ENCODE measurements around the gene TNFAIP8L2. TPM values are rescaled to one million over a fixed set of nuclear protein-coding genes. Genes with fewer than 3 reads are reported as not detected.

Gene TNFAIP8L2
- polyA plus RNA-seq, 1 experiment: not detected

Other genes starting within 250 kb of the TNFAIP8L2 start
- 26.2 and 30.7 TPM in 2 replicates for gene SETDB1, start 230.3 kb upstream of the TNFAIP8L2 start, polyA plus RNA-seq (2011; rRNA removed)
- 202 and 239 TPM in 2 replicates for gene CERS2, start 181.8 kb upstream of the TNFAIP8L2 start, polyA plus RNA-seq (2011; rRNA removed)
- 0.07 and 0.21 TPM in 2 replicates for gene ANXA9, start 174.4 kb upstream of the TNFAIP8L2 start, polyA plus RNA-seq (2011; rRNA removed)
- gene MINDY1, start 149.7 kb upstream of the TNFAIP8L2 start, polyA plus RNA-seq (2011; rRNA removed): 9.7 and 13.0 TPM in 2 replicates
- 16.2 and 17.0 TPM in 2 replicates for gene PRUNE1, start 148.2 kb upstream of the TNFAIP8L2 start, polyA plus RNA-seq (2011; rRNA removed)
- gene BNIPL, start 120.1 kb upstream of the TNFAIP8L2 start, polyA plus RNA-seq (2011; rRNA removed): 0.18 and 0.31 TPM in 2 replicates
- 1.6 and 2.0 TPM in 2 replicates for gene C1orf56, start 108.9 kb upstream of the TNFAIP8L2 start, polyA plus RNA-seq (2011; rRNA removed)
- 59.3 and 60.4 TPM in 2 replicates for gene CDC42SE1, start 97.0 kb upstream of the TNFAIP8L2 start, polyA plus RNA-seq (2011; rRNA removed)
- 4.1 and 6.5 TPM in 2 replicates for gene MLLT11, start 96.3 kb upstream of the TNFAIP8L2 start, polyA plus RNA-seq (2011; rRNA removed)
- gene GABPB2, start 85.9 kb upstream of the TNFAIP8L2 start, polyA plus RNA-seq (2011; rRNA removed): 16.2 and 16.7 TPM in 2 replicates
- 1.5 and 1.8 TPM in 2 replicates for gene SEMA6C, start 10.0 kb upstream of the TNFAIP8L2 start, polyA plus RNA-seq (2011; rRNA removed)
- 8.5 and 10.2 TPM in 2 replicates for gene LYSMD1, start 9.3 kb downstream of the TNFAIP8L2 start, polyA plus RNA-seq (2011; rRNA removed)
- 27.4 and 29.7 TPM in 2 replicates for gene SCNM1, start 9.5 kb downstream of the TNFAIP8L2 start, polyA plus RNA-seq (2011; rRNA removed)
- gene TMOD4, start 19.3 kb downstream of the TNFAIP8L2 start, polyA plus RNA-seq (2011; rRNA removed): 0.16 and 0.18 TPM in 2 replicates
- gene VPS72, start 33.5 kb downstream of the TNFAIP8L2 start, polyA plus RNA-seq (2011; rRNA removed): 60.4 and 71.0 TPM in 2 replicates
- gene PIP5K1A, start 41.9 kb downstream of the TNFAIP8L2 start, polyA plus RNA-seq (2011; rRNA removed): 138 and 171 TPM in 2 replicates
- 199 and 255 TPM in 2 replicates for gene PSMD4, start 98.1 kb downstream of the TNFAIP8L2 start, polyA plus RNA-seq (2011; rRNA removed)
- gene ZNF687, start 125.7 kb downstream of the TNFAIP8L2 start, polyA plus RNA-seq (2011; rRNA removed): 12.5 and 19.8 TPM in 2 replicates
- 71.5 and 98.2 TPM in 2 replicates for gene PI4KB, start 170.8 kb downstream of the TNFAIP8L2 start, polyA plus RNA-seq (2011; rRNA removed)
- gene RFX5, start 190.6 kb downstream of the TNFAIP8L2 start, polyA plus RNA-seq (2011; rRNA removed): 25.5 and 29.9 TPM in 2 replicates
- 27.9 and 47.9 TPM in 2 replicates for gene SELENBP1, start 216.1 kb downstream of the TNFAIP8L2 start, polyA plus RNA-seq (2011; rRNA removed)
- gene PSMB4, start 242.9 kb downstream of the TNFAIP8L2 start, polyA plus RNA-seq (2011; rRNA removed): 467 and 468 TPM in 2 replicates

Data from BJ (cell line).